OCI-M2 (cell line): ENCODE data around the gene MDK.

ENCODE experiments used
- DNase-seq: peaks from one replicate; lab custom pipeline; 2025; ENCODE audit not compliant: unreplicated experiment; lab: John Stamatoyannopoulos, UW

MDK gene

DNA sequence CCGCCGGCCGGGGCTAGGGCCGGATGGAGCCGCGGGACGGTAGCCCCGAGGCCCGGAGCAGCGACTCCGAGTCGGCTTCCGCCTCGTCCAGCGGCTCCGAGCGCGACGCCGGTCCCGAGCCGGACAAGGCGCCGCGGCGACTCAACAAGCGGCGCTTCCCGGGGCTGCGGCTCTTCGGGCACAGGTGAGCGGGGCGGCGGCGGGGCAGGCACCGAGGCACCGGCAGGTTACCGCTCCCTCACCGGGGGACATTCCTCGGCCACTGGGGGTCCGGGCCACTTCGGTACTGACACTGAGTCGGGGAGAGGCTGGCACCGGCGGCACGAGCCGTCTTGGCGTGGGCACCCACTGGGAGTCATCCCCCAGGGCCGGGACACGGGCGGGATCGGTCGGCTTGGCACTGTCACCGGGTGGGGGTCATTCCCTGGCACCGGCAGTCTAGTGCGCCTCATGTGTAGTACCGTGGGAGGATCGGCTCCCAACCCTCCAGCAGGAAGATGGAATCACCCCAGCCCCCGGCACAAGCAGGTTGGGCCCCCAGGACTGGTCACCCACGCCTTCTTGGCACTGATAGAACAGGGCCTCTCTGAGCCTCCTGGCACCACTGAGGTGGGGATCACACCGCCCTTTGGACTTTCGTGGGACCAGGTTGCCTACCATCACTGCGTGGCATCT, 33.7 kb upstream of the MDK start:
- DNase-seq, result no peak

DNA sequence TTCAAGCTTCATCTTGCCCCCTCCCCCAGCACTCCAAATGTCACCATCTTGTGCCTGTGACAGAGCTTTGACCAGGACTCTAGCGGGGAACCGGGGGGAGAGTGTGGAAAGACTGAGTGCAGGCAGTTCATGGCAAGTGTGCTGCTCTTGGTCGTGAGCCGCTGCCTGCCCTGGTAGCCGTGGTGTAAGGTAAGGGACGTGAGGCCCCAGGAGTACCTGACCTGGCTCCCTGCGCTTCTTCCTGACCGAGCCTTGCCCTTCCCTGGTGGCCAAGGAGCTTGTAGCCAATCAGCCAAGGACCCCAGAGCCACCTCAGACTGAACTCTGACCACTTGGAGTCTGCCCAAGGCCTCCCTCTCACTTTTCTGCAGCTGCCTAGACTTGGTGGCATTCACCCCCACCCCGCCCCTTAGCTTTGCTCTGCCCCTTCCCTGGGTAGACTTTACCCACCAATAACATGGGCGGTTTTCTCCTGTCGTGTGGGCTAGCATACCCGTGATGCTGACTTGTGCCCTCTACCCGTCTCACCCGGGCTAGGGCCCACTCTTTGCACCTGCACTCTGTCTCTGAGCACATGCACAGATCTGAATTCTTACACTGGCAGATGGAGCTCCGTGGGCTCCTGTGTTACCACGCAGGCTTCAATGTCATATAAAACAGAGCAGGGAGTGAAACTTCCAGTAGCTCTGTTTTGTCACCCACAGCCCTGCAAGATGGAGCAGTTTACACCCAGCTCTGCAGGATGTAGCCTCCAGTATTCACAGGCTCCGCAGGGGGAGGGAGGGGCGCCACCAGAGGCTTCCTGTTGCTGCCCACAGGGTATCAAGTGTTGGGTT, 32.7 kb upstream of the MDK start:
- DNase-seq, result no peak

DNA sequence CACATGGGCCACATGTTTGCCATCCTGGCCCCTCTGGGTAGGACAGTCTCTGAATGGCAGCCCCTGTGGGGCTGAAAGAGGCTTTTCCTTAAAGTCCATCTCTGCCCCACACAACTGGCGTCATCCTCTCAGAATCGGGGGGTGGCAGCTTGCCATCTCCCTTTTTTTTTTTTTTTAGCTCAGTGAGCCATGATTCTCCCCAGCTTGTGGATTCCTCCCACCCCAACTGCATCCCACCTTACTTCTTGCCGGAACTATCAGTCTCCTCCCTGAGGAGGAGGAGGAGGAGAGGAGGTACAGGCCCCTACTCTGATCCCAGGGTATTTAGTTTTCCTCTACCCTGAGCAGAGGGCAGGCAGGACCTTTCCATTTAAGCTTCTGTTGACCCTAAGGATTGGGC, 30.8 kb upstream of the MDK start:
- DNase-seq, result no peak

DNA sequence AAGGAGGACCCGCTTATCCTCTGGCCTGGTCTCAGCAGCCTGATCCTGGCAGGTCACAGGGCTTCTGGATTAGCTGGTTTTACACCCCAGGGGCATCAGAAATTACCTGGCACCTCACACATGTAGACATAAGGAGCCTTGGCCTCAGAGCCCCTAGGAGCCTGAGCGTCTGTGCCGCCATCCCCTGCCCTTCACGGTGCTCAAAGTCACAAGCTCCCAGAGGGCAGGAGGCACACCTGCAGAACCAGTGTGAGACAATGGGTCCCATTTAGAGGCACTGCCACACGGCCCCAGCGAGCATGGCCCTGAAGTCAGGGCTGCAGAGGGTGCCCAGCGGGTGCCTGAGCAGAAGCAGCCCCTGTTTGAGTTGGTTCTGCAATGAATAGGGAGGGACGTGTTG, 30.3 kb upstream of the MDK start:
- no peak for DNase-seq

DNA sequence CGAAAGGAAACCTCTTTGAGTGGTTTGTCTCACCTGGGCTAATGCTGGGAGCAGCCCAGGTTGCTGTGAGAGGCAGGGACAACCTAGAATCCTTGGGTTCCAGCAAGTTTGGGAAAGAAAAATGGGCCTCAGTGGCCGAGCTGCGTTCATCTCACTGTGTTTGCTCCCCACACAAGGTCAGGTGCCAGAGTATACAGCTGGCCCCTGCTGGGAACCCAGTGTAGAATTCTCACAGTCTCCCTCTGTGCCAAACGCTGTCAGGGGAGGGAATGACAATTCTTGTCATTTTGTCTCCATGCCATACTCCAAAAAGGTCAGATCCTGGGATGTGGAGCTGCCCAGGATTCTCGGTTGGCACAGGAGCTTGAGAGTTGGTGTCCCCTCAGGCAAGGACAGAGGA, 29.9 kb upstream of the MDK start:
- no peak for DNase-seq

DNA sequence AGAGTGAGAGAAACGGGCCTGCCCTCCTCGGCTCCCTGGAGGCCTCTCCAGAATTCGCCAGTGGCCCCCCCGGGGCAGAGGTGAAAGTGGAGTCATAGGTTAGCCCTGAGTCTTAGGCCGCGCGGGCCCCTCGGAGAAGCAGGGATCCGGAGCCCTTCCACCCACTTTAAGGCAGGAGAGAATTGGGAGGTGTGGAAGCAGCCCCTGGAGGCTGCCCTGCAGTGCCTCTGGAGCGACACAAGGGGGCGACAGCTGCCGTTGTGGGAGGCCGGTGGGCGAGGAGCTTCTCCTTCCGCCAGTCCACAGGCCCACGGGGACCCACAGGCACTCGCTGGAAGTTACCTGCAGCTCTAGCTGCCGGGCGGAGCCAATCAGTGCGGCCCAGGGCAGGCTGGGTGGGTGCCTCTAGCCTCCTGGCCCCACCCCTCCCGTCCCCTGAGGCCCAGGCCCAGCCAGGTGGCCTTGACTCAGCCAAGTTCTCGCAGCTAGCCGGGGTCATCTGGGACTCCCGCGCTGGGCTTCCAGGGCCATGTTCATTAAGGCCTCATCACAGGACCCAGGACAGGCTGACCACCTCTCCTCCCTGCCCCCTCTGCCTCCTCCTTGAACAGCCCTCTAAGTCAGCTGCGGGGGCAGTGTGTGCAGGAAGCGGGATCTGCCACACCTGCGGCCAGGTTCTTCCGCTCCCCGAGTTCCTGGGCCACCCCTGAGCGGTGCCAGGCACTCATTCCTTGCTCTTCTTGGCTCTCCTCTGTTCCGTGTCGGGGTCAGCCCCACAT, 29.2 kb upstream of the MDK start:
- DNase-seq, result no peak

DNA sequence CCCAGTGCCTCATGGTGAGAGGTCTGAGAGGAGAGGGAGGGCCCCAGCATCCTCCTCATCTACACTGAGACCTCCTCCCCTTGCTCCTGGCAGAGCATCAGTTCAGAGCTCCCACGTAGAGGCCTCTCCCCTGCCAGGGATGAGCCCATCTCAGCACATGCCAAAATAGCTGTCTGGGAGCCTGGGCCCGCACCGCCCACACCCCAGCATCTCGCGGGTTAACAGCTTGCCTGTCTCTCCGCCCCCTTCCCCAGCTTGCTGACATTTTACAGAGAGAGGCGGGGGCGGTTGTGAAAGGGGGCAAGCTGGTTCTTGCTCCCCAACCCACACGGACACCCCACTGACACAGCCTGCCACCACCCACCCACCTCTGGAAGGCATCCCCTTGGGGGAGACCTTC, 27.8 kb upstream of the MDK start:
- no peak for DNase-seq

DNA sequence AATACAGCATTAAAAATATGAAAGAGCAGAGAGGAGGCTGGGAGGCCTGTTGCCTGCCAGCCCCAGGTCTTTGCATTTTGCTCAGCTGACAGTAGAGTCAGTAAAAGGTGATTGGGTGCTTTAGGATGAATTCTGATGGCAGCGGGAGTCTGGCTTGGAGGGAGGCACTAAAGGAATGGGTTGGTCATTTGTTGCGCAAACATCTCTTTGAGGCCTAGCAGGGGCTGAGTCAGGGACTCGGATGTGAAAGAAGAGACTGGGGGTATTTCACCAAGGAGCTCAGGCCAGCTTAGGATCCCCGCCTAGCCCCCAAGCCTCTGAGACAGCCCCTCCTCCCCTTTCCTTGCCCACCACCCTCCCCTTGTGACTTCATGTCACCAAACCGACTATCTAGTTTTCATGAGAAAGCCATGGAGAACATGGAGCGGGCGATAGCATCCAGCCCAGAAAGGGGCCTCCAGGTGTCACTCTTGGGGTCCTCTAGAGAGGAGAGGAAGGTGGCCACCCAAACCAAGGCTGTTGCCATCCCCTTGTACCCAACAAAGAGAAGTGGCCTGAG, 24.5 kb upstream of the MDK start:
- DNase-seq, result no peak

DNA sequence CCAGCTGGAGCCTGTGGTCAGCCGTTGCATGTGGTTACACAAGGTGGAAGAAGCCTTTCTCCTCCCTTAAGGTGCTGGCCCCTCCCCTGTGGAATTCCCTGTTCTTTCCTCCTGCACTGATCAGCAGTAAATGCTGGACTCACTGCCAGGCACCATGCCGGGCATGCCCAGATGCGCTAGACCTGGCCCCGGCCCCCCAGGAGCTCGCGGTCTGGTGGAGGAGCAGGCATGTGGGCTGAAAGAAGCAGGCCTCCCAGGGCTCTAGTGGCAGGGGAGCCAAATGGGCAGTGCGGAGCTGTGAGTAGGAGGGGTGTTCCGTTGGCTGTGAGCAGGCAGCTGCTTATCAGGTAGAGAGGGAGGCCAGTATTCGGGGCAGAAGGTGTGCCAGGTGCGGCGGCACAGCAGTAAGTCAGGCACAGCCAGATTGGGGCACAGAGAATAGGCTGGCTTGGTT, 24.0 kb upstream of the MDK start:
- no peak for DNase-seq

DNA sequence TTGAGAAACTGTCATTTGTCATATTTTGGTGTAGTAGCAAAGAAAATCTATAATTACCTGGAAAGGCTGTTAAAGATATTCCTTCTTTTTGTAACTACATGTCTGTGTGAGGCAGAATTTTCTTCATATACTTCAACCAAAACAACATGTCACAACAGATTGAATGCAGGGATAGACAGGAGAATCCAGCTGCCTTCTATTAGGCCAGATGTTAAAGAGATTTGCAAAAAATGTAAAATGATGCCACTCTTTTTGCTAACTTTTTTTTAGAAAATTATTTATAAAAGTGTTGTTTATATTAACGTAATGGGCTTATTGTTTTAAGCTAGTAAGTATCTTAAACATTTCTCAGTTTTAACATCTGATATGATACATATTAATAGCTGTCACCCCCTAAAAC, 21.5 kb upstream of the MDK start:
- no peak for DNase-seq

DNA sequence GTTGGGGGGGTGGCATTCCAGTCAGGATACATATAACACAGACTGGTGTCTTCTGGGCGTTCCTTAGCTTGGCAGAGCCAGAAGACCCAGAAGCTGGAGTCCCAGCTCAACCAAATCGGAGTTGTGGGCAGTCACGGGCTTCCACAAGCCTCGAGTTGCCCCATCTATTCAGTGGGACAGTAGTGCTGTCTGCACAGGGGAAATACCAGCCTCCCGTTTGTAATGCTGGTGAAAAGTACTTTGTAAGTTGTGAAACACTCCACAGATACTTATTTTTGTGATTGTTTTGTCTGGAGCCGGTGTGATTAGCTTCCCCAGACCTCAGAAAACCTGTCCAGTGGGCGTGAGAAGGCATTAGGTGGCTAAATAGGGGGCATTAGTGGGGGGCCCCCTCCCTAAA, 20.6 kb upstream of the MDK start:
- no peak for DNase-seq

DNA sequence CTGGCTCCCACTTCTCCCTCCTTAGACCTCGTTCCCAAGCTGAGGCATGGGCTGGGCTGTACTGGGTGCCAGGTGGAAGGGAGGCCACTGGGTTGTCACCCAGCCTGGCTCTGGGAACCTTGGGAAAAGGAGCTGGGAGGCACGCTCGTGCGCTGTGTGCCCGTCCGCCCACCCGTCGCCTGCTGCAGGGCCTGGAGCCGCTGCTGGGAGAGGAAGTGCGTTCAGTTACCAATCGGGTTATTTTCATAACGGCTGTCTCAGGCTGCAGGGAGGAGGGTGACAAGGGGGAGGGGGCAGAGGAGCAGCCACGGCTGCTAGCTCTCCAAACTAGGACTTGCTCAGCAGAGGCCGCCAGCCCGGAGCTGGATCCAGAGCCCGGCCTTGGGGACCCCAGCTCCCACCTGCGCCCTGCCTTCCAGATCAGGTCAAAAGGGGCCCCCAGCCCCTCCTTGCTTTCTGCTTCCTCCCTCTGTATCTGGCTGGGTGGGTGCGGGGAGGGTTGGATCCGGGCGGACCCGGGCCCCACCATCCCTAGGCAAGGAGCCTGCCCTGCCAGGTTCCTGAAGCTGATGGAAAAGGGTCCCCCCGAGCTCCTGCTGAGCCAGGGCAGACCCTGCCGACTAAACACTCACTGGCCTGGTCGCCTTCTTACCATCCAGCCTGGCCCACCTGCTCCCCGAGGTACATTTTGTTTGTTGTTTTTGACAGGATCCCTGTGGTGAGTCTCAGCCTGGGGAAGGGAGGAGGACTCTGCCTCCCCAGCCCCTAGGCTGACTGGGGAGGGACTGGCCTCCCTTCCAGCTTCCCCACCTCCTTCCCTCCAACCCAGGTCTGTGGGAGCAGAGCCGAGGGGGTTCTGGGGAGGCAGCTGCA, 19.9 kb upstream of the MDK start:
- DNase-seq, result no peak

DNA sequence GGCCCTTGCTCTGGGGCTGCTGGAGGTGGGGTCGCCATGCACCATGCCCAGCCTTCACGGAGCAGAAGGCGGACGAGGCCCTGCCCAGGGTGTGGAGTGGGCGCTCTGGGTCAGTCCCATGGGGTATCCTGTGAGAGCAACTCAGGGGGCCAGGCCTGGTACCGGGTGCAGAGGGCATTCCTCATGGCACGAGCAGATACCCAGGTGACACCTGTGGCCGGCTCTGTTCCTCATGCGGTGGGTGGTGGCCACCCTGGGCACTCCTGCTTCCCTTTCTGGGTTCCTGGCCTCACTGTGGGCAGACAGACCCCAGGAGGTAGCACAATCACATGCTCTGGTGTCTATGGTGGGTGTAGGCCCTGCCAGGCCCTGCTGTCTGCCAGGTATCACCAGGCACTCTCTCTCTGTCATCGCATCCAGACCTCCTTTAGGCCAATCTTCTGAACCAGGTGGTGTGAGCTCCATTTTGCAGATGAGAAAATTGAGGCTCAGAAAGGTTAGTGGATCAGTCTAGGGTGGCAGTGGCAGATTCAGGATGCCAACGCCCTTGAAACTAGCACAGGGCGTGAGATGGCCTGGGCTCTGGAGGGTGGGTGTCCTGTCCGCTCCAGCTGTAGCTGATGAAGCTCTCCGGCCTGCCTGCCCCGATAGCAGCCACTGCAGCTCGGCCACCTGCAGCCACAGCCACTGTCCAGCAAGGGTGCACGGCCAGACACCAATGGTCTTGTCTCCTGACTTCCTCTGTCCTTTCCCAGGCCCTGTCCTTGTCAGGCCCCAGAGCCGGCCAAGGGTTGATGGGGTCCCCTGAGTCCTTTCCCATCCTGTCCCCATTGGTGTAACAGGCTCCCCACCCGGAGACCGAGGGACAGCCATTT, 19.1 kb upstream of the MDK start:
- no peak for DNase-seq

DNA sequence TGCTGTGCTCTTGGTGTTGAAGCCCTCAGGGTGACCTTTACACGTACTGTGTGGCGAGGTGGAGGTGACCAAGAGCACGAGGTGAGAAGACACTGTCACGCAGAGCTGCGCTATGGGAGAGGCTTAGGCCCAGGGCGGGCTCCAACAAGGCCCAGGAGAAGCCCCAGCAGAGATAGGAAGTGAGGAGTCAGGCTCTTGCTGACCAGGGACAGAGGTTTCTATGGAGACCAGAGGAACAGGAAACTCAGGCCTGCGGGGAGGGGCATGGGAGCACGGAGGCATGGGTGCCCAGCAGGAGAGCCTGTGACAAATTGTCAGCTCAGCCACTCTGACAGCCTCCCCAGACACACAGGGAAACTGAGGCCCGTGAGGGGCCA, 18.4 kb upstream of the MDK start:
- no peak for DNase-seq

DNA sequence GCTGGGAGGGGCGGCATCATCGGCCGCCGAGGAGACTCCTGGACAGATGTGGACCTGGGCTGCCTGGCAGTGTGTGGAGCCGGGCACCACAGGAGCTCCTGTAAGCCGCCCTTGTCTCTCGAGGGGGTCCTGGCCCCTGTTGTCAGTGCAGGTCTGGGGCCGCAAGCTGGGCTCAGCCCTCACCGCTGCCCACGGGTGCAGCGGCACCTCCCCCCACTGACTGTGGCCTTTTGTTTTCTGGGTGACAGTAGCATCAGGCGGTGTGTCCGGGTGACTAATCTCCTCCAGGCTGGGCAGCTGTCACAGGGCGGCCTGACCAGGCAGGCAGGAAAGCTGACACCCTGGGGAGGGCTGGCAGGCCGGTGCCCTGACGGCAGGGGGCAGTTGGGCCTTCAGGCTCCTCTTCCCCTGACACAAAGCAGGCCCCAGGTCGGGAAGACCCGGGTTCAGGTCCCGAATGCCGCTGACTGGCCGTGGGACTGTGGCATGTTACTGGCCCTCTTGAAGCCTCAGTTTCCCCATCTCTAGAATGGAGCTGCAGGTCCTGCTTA, 17.9 kb upstream of the MDK start:
- no peak for DNase-seq

DNA sequence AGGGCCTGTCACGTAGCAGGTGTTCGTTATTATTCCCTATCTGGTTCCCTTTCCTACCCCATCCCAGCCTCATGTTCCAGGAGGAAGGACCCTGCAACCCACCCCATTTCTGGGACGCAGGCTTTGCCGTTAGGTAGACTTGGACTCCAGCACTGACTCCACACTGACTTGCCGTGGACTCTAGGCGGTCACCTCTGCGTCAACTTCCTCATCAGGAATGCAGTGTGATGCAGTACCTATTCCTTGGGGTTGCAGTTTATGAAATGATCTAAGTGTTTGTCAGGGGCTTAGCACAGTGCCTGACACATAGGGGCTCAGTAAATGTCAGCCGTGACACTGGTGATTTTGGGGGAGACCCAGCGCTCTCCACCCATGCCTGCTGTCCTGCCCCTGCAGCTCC, 17.4 kb upstream of the MDK start:
- DNase-seq, result no peak

DNA sequence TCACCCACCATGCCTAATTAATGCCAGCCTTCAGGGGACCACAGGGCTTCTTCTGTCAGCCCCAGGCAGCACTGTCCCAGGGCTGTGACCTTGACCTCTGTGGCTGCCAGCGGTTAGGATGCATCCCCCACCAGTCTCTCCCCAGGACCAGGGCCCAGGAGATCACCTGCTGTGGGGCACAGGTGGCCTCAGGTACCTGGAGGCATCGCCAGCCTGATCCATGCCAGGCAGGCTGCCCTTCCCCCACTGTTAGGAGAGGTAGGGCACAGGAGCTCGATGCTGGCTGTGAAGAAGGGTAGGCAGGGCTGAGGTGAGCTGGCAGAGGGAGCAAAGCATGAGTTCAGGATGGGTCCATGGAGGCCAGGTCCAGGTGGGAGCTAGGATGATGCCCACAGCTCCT, 16.7 kb upstream of the MDK start:
- no peak for DNase-seq

DNA sequence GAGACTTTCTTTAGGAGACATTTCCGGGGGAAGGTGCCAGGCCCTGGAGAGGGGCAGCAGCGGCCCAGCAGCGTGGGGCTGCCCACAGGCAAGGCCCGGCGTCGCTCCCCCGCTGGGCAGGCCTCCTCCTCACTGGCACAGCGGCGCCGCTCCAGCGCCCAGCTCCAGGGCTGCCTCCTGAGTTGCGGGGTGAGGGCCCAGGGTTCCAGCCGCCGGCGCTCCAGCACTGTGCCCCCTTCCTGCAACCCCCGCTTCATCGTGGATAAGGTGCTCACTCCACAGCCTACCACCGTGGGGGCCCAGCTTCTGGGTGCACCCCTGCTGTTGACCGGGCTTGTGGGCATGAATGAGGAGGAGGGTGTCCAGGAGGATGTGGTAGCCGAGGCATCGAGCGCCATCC, 15.2 kb upstream of the MDK start:
- no peak for DNase-seq

DNA sequence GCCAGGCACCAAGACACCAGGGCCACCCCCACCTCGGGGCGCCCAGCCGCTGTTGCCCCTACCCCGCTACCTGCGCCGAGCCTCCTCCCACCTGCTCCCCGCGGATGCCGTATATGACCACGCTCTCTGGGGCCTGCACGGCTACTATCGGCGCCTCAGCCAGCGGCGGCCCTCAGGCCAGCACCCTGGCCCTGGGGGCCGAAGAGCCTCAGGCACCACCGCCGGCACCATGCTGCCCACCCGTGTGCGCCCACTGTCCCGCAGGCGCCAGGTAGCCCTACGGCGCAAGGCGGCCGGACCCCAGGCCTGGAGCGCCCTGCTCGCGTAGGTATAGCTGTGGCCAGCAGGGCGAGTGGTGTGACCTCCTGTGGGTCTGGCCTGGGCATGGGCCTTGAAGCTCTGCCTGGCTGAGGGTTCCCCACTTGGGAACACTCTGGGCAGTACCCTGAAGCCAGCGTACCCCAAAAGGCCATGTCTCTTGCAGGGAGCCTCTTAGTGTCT, 14.8 kb upstream of the MDK start:
- DNase-seq, result no peak
